ENCODE measurements around the gene CDC34. TPM values are rescaled to one million over a fixed set of nuclear protein-coding genes. Genes with fewer than 3 reads are reported as not detected.
"Not testable (repeated sequence)": the region's sequence is repeated elsewhere in the genome, so short reads cannot be mapped to it uniquely, and the experiment has no call there.

Gene CDC34
- total and polyA plus RNA-seq, 7 experiments from 2014 or later, result 20.4 to 47.3 (median 41.4) TPM

DNA sequence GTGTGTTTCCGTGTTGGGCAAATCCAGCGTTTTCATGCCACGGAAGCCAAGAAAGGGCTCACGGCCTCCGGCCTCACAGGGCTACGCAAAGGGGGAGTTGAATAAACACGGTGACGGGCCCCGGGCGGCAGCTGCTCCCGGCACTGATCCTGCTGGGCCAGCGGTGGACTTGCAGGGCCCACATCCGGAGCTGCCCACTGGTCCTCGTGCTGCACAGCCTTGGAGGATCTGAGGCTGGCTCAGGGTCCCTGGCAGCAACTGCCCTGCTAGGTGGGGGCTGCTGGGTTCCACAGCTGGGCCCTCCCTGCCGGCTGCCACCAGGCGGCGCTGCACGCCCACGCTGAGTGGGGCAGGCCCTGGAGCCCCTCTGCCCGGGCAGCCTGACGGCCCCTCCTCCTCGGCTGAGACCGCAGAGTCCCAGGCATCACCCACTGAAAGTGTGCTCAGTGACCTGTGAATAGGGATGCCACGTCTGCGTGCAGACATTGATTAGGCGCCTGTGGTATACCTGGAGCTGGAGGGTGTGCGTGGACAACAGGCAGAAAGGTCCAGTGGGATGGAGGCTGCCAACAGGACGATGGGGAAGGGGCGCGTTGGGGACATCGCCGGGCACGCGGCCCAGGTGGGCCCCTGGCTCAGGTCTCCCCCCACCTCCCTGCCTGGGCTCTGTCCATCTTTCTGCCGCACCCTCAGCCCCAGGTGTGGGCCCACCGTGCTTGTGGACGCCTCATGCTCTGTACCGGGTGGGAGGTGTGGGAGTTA lies 52.9 kb downstream of the CDC34 start:
- DNase-seq (peak; percentile 46 to 80 (median 68)), ATAC-seq (peak; percentile 81)
- H3K9me3 Mint-ChIP-seq, result peaks cover 0 to 2% (median 0%) of the 10 kb centered on the region in 11 donors
- Histone ChIP-seq H3K36me3 (ENCODE audit: control insufficient read depth in 2 of 3, insufficient read depth in 3 of 3, low read length in 3 of 3) (peaks cover 0 to 35% (median 4%) of the 10 kb centered on the region in 3 experiments), H3K27ac (ENCODE audit: low read depth, low read length) (no peak overlapping the region), H3K4me1 (ENCODE audit: control insufficient read depth in 2 of 2, insufficient read depth in 2 of 2, low read length in 2 of 2) (peaks cover 10 to 11% of the 10 kb centered on the region in 2 donors), H3K4me3 (ENCODE audit: low read length) (no peak overlapping the region), H3K27me3 (ENCODE audit: control insufficient read depth in 2 of 2, insufficient read depth in 2 of 2, low read length in 2 of 2) (peaks cover 0 to 7% of the 10 kb centered on the region in 2 donors), H3K9me3 (ENCODE audit: control insufficient read depth in 2 of 3, low read length in 3 of 3) (no peaks in the 10 kb centered on the region)
- H3K4me1 Mint-ChIP-seq, result peaks cover 0 to 11% (median 4%) of the 10 kb centered on the region in 7 donors
- peak overlapping the region in 1 of 9 donors; percentile 68 for H3K27ac Mint-ChIP-seq
- POLR2A ChIA-PET, result interaction anchor here (0.6 to 1.4 kb wide), 4 partner anchors 12 to 76 kb away, joined by 3 to 4 read pairs (median 3); partner anchors contain the start of gene BSG
- peaks cover 0 to 6% (median 0%) of the 10 kb centered on the region in 5 donors for H3K36me3 Mint-ChIP-seq
- CTCF ChIA-PET, result interaction anchor here (0.7 to 2.2 kb wide), 11 partner anchors 10 to 154 kb away, joined by 3 to 14 read pairs (median 3); no protein-coding TSS in a partner anchor
- intact Hi-C loops (cut with micrococcal nuclease), result loop anchor here (1.0 to 5.0 kb wide), 2 partner anchors 96 to 148 kb away; no protein-coding TSS in a partner anchor
- H3K4me3 Mint-ChIP-seq, result no peak overlapping the region
- peaks cover 0 to 17% (median 5%) of the 10 kb centered on the region in 5 donors for H3K27me3 Mint-ChIP-seq

DNA sequence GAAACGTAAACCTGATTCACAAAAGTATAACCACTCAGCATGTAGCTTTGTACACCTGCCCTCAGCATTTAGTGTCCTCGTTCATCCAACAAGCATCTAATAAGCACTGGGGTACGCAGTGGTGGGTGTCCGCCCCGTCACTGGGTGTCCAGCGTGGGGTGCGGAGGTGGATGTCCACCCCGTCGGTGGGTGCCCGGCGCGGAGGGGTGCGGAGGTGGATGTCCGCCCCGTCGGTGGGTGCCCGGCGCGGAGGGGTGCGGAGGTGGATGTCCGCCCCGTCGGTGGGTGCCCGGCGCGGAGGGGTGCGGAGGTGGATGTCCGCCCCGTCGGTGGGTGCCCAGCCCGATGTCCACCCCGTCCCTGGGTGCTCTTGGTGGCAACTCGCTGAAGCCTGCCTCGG lies 53.6 kb downstream of the CDC34 start:
- not testable (repeated sequence) for H3K4me3 ChIP-seq (ENCODE audit: low read length); H3K9me3 ChIP-seq (ENCODE audit: control insufficient read depth in 2 of 3, low read length in 3 of 3); H3K27me3 ChIP-seq (ENCODE audit: control insufficient read depth in 2 of 2, insufficient read depth in 2 of 2, low read length in 2 of 2); H3K4me3 Mint-ChIP-seq; H3K27ac Mint-ChIP-seq; DNase-seq; H3K9me3 Mint-ChIP-seq; ATAC-seq; H3K36me3 Mint-ChIP-seq; H3K27ac ChIP-seq (ENCODE audit: low read depth, low read length)
- intact Hi-C loops (cut with micrococcal nuclease), result loop anchor here in 1 of 2 donors (5.0 kb wide), 1 partner anchor 147 kb away; no protein-coding TSS in a partner anchor
- Mint-ChIP-seq H3K4me1 (peaks cover 0 to 11% (median 4%) of the 10 kb centered on the region in 7 donors), H3K27me3 (peaks cover 0 to 17% (median 5%) of the 10 kb centered on the region in 5 donors)
- H3K4me1 ChIP-seq (ENCODE audit: control insufficient read depth in 2 of 2, insufficient read depth in 2 of 2, low read length in 2 of 2), result peaks cover 10 to 12% of the 10 kb centered on the region in 2 donors
- CTCF ChIA-PET, result interaction anchor here (1.2 to 2.2 kb wide), 3 partner anchors 75 to 152 kb away, joined by 3 to 14 read pairs (median 8); no protein-coding TSS in a partner anchor
- POLR2A ChIA-PET, result interaction anchor here (1.2 to 1.4 kb wide), 2 partner anchors 13 to 25 kb away, joined by 3 to 4 read pairs; partner anchors contain the start of gene BSG
- H3K36me3 ChIP-seq (ENCODE audit: control insufficient read depth in 2 of 3, insufficient read depth in 3 of 3, low read length in 3 of 3), result peaks cover 0 to 28% (median 4%) of the 10 kb centered on the region in 3 experiments

DNA sequence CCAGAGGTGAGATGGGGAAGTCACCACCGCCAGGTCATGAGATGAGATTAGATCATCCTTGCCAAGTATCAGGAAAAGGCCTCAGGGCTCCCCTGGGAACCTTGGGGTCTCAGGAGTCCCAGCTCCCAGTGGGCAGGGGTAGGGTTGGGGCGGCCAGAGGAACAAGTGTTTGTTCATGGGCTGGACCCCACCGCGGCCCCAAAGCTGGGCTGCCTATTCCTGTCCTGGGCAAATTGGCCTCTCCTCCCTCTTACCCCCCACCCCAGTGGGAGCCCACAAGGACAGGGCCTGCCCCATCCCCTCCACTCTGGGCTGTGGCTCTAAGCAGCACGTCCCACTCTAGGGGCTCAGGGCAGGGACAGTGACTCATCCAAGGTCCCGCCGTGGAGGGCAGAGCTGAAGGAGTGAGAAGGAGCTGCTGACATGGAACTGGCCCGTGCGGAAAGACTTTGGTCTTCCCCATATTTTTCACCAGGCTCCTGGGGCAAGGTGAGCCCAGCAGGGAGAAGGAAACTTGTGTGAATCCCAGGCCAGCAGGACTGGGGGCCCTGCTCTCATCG lies 54.1 kb downstream of the CDC34 start:
- POLR2A ChIA-PET, result interaction anchor here (1.2 kb wide), 2 partner anchors 11 to 148 kb away, joined by 3 to 4 read pairs; no protein-coding TSS in a partner anchor

DNA sequence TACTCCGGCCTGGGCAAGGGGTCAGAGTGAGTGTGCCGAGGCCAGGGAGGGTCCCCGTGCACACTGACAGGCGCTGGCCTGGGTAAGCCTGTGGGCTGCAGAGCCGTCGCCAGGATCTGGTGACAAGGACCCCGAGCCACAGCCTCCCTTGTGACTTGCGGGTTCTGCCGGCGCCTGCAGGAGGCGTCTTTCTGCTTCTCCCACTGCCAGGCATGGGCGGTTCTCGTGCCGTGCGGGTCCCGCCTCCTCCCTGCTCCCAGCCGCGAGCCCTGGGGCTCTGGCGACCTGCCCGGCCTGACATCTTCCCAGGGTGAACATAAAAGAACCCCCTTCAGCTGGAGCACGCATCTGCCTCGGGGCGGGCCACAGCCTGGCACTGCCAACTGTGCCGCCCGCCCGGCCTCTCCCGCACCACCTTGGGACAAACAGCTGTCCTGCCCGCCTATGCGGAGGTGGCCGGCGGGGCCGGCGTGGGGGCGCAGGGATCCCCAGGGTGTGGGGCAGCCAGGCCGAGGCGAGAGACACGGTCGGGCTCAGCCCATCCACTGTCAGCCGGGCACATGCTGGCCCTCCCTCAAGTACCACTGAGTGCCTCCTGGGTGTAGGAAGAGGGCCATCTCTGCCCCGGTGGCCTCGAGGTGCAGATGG lies 56.7 kb downstream of the CDC34 start:
- no peaks in the 10 kb centered on the region for H3K36me3 Mint-ChIP-seq
- peaks cover 0 to 31% (median 8%) of the 10 kb centered on the region in 5 donors for H3K27me3 Mint-ChIP-seq
- ChIA-PET POLR2A (no interaction called here), CTCF (interaction anchor here (1.6 kb wide), 1 partner anchor 38 kb away, joined by 7 read pairs; no protein-coding TSS in a partner anchor)
- Histone ChIP-seq H3K4me3 (ENCODE audit: low read length) (no peak overlapping the region), H3K27me3 (ENCODE audit: control insufficient read depth in 2 of 2, insufficient read depth in 2 of 2, low read length in 2 of 2) (peaks cover 0 to 10% of the 10 kb centered on the region in 2 donors), H3K27ac (ENCODE audit: low read depth, low read length) (no peak overlapping the region), H3K9me3 (ENCODE audit: control insufficient read depth in 2 of 3, low read length in 3 of 3) (no peaks in the 10 kb centered on the region), H3K4me1 (ENCODE audit: control insufficient read depth in 2 of 2, insufficient read depth in 2 of 2, low read length in 2 of 2) (peaks cover 10 to 12% of the 10 kb centered on the region in 2 donors), H3K36me3 (ENCODE audit: control insufficient read depth in 2 of 3, insufficient read depth in 3 of 3, low read length in 3 of 3) (peaks cover 0 to 2% (median 0%) of the 10 kb centered on the region in 3 experiments)
- peak overlapping the region in 8 of 10 donors; percentile 28 to 76 (median 48) for H3K4me3 Mint-ChIP-seq
- peaks cover 0 to 2% (median 0%) of the 10 kb centered on the region in 11 donors for H3K9me3 Mint-ChIP-seq
- peak; percentile 35 to 72 (median 57) for DNase-seq
- no peak overlapping the region for H3K27ac Mint-ChIP-seq
- intact Hi-C loops (cut with micrococcal nuclease), result loop anchor here (1.0 to 5.0 kb wide), 8 partner anchors 15 to 146 kb away; partner anchors contain the start of genes POLRMT (in 2 of the 2) and BSG (in 1 of the 2)
- peak; percentile 66 for ATAC-seq
- H3K4me1 Mint-ChIP-seq, result peaks cover 0 to 11% (median 4%) of the 10 kb centered on the region in 7 donors

More for the DNA sequence above, 54.1 kb downstream of the CDC34 start:
- ATAC-seq, result no peak
- CTCF ChIA-PET, result interaction anchor here (1.9 to 2.2 kb wide), 2 partner anchors 148 to 149 kb away, joined by 5 to 14 read pairs; no protein-coding TSS in a partner anchor
- Mint-ChIP-seq H3K4me3 (no peak overlapping the region), H3K27ac (no peak overlapping the region), H3K36me3 (peaks cover 0 to 6% (median 0%) of the 10 kb centered on the region in 5 donors), H3K9me3 (peaks cover 0 to 2% (median 0%) of the 10 kb centered on the region in 11 donors), H3K4me1 (peaks cover 0 to 11% (median 4%) of the 10 kb centered on the region in 7 donors), H3K27me3 (peaks cover 0 to 19% (median 5%) of the 10 kb centered on the region in 5 donors)
- Histone ChIP-seq H3K4me1 (ENCODE audit: control insufficient read depth in 2 of 2, insufficient read depth in 2 of 2, low read length in 2 of 2) (peaks cover 10 to 12% of the 10 kb centered on the region in 2 donors), H3K9me3 (ENCODE audit: control insufficient read depth in 2 of 3, low read length in 3 of 3) (no peaks in the 10 kb centered on the region), H3K27me3 (ENCODE audit: control insufficient read depth in 2 of 2, insufficient read depth in 2 of 2, low read length in 2 of 2) (peaks cover 0 to 7% of the 10 kb centered on the region in 2 donors), H3K27ac (ENCODE audit: low read depth, low read length) (no peak overlapping the region), H3K36me3 (ENCODE audit: control insufficient read depth in 2 of 3, insufficient read depth in 3 of 3, low read length in 3 of 3) (peaks cover 0 to 23% (median 4%) of the 10 kb centered on the region in 3 experiments), H3K4me3 (ENCODE audit: low read length) (no peak overlapping the region)
- intact Hi-C loops (cut with micrococcal nuclease), result loop anchor here in 1 of 2 donors (5.0 kb wide), 1 partner anchor 147 kb away; no protein-coding TSS in a partner anchor
- DNase-seq, result no peak

DNA sequence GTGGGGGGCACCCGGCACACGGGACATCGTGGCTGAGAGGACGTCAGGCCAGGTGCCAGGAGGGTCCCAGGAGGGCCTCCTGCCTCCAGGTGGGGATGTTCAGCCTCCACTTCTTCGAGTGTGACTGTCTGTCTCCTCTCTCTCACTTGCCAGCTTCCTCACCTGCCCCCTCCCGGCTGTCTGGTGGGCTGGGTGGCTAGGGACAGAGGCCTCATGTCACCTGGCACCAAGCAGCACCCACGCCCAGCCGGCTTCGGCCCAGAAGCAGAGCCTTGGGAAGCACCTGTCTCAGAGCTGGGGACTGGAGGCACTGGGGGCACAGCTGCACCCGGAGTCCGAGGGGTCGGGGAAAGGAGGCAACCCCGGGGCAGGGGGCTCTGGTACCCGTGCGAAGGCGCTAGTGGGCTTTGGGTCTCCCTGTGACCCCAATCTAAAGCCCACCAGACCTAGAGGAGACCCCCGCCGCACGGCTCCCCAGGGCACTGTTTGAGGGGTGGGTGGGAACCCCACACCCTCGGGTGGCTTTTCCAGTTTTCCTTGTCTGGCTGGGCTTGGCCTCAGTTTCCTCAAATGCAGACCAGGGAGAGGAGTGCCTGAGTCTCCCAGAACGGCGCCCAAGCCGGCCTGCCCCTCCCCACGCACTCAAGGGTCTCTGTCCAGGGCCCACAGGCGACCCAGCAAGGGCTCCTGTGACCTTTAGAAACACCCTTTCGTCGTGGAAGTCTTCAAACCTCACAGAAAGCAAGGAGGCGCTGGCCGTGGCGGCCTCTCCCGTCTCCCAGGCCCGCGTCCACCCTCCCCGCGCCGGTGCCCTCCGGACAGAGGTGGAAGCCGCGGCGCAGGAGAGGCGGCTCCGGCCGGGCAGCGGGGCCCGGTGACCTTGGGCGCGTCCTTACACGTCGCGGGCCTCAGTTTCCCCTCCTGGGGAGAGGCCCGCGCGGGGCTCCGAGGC lies 57.5 kb downstream of the CDC34 start:
- Histone ChIP-seq H3K27me3 (ENCODE audit: control insufficient read depth in 2 of 2, insufficient read depth in 2 of 2, low read length in 2 of 2) (peaks cover 0 to 10% of the 10 kb centered on the region in 2 donors), H3K4me3 (ENCODE audit: low read length) (no peak overlapping the region), H3K9me3 (ENCODE audit: control insufficient read depth in 2 of 3, low read length in 3 of 3) (no peaks in the 10 kb centered on the region), H3K36me3 (ENCODE audit: control insufficient read depth in 2 of 3, insufficient read depth in 3 of 3, low read length in 3 of 3) (no peaks in the 10 kb centered on the region), H3K4me1 (ENCODE audit: control insufficient read depth in 2 of 2, insufficient read depth in 2 of 2, low read length in 2 of 2) (peaks cover 10 to 12% of the 10 kb centered on the region in 2 donors), H3K27ac (ENCODE audit: low read depth, low read length) (no peak overlapping the region)
- CTCF ChIA-PET, result no interaction called here
- peaks cover 0 to 8% (median 2%) of the 10 kb centered on the region in 7 donors for H3K4me1 Mint-ChIP-seq
- H3K4me3 Mint-ChIP-seq, result peak overlapping the region; percentile 27 to 76 (median 52)
- DNase-seq (peak in 1 of 9 donors; percentile 35), ATAC-seq (peak; percentile 6)
- peaks cover 0 to 38% (median 8%) of the 10 kb centered on the region in 5 donors for H3K27me3 Mint-ChIP-seq
- intact Hi-C loops (cut with micrococcal nuclease), result loop anchor here (1.0 to 5.0 kb wide), 8 partner anchors 16 to 145 kb away; partner anchors contain the start of genes POLRMT (in 2 of the 2) and BSG (in 1 of the 2)
- H3K36me3 Mint-ChIP-seq, result no peaks in the 10 kb centered on the region
- H3K27ac Mint-ChIP-seq, result no peak overlapping the region
- H3K9me3 Mint-ChIP-seq, result peaks cover 0 to 2% (median 0%) of the 10 kb centered on the region in 11 donors
- POLR2A ChIA-PET, result no interaction called here
